Keratinocyte (primary cell): ENCODE data around the gene ARHGAP8. TPM values are rescaled to one million over a fixed set of nuclear protein-coding genes. Genes with fewer than 3 reads are reported as not detected.

ENCODE experiments used
- DNase-seq: peaks from one replicate; pipeline ENCODE4 v3.0.0-alpha.2; 2011; ENCODE audit warnings: low read depth, missing footprints, low spot score
- FAIRE-seq: peaks from 2 replicates; lab custom pipeline; 2011; peaks lifted over from hg19 to GRCh38; lab: Jason Lieb, UNC
- H2AFZ ChIP-seq: 2 replicates; pipeline ENCODE4 v1.6.0; 2012; ENCODE audit warnings: low read length, control low read depth, inconsistent platforms; ENCODE audit not compliant: control insufficient read depth
- H3K27ac ChIP-seq: 2 replicates; pipeline ENCODE4 v1.5.1; 2011; ENCODE audit warnings: low read length; ENCODE audit not compliant: control insufficient read depth, insufficient read depth
- H3K27me3 ChIP-seq: 3 replicates; pipeline ENCODE4 v1.6.0; 2011; ENCODE audit warnings: low read length; ENCODE audit not compliant: control insufficient read depth, insufficient read depth; ENCODE audit errors: extremely low read depth
- H3K36me3 ChIP-seq, 2 experiments: 2 replicates in 1 of 2; 3 replicates in 1 of 2; pipeline ENCODE4 v1.5.1; 2011; ENCODE audit warnings: low read length in 2 of 2, mild to moderate bottlenecking in 1 of 2; ENCODE audit not compliant: control insufficient read depth in 2 of 2, insufficient read depth in 2 of 2; ENCODE audit errors: extremely low read depth in 1 of 2
- H3K4me1 ChIP-seq: 3 replicates; pipeline ENCODE4 v1.5.1; 2011; ENCODE audit warnings: low read length; ENCODE audit not compliant: control insufficient read depth, insufficient read depth; ENCODE audit errors: extremely low read depth
- H3K4me2 ChIP-seq: 3 replicates; pipeline ENCODE4 v1.6.0; 2011; ENCODE audit warnings: low read depth, low read length; ENCODE audit not compliant: control insufficient read depth, insufficient read depth; ENCODE audit errors: extremely low read depth
- H3K4me3 ChIP-seq, 3 experiments: fragments of 200-600 bp in 1 of 3; sonication (generic) in 1 of 3; 2 replicates in 2 of 3; 3 replicates in 1 of 3; pipeline ENCODE4 v1.5.1; 2011 to 2016; ENCODE audit warnings: low read length in 3 of 3, mild to moderate bottlenecking in 3 of 3, control low read depth in 2 of 3, inconsistent platforms in 1 of 3, low read depth in 1 of 3, mixed read lengths in 1 of 3, mixed run types in 1 of 3, moderate library complexity in 1 of 3; ENCODE audit not compliant: control insufficient read depth in 2 of 3, insufficient read depth in 2 of 3; ENCODE audit errors: extremely low read depth in 1 of 3
- H3K79me2 ChIP-seq: 2 replicates; pipeline ENCODE4 v1.6.0; 2012; ENCODE audit warnings: low read length; ENCODE audit not compliant: control insufficient read depth, insufficient read depth
- H3K9ac ChIP-seq: 3 replicates; pipeline ENCODE4 v1.6.0; 2011; ENCODE audit warnings: low read length; ENCODE audit not compliant: control insufficient read depth, insufficient read depth; ENCODE audit errors: extremely low read depth
- H3K9me1 ChIP-seq: 3 replicates; pipeline ENCODE4 v1.6.0; 2011; ENCODE audit warnings: low read length; ENCODE audit not compliant: control insufficient read depth, insufficient read depth; ENCODE audit errors: extremely low read depth
- H3K9me3 ChIP-seq: 2 replicates; pipeline ENCODE4 v1.5.1; 2012; ENCODE audit warnings: low read depth, low read length; ENCODE audit not compliant: control insufficient read depth
- H4K20me1 ChIP-seq: 3 replicates; pipeline ENCODE4 v1.6.0; 2011; ENCODE audit warnings: low read length; ENCODE audit not compliant: control insufficient read depth, insufficient read depth; ENCODE audit errors: extremely low read depth
- EZH2 ChIP-seq: IDR thresholded peaks from one replicate; pipeline ENCODE4 v1.6.1; 2012; ENCODE audit warnings: inconsistent platforms, mild to moderate bottlenecking, low read length, moderate library complexity
- dilution Hi-C: fragments of 300-500 bp; cut with MboI; formaldehyde crosslinking; loops from one replicate; pipeline ENCODE4 v1.7.0; 2020; ENCODE audit warnings: low sequenced_read_pairs; ENCODE audit not compliant: extremely low pct_ligation_motif_present
- polyA plus RNA-seq, 5 experiments: library from polyadenylated mRNA; depleted of rRNA in 3 of 5; stranded (reverse) in 3 of 5; stranded (forward) in 1 of 5; unstranded in 1 of 5; fragments of >200 nt; gene quantifications; 1 replicate in 1 of 5; 2 replicates in 3 of 5; 3 replicates in 1 of 5; pipeline versions ENCODE4 v1.2.1 to v1.2.3, GENCODE V29; 2011 to 2012; ENCODE audit warnings: missing spikeins in 2 of 5, low read depth in 1 of 5, low replicate concordance in 1 of 5
- TF ChIP-seq, protein P1 (sequence below), 3 experiments: IDR thresholded peaks in 1 of 3; conservative IDR thresholded peaks in 1 of 3; optimal IDR thresholded peaks in 1 of 3; 2 replicates in 2 of 3; 3 replicates in 1 of 3; pipeline versions ENCODE3 to v1.5.1; 2011; ENCODE audit warnings: low read length in 3 of 3, mild to moderate bottlenecking in 3 of 3, moderate library complexity in 2 of 3, control low read depth in 1 of 3, inconsistent platforms in 1 of 3; ENCODE audit not compliant: insufficient read depth in 2 of 3; ENCODE audit errors: extremely low read depth in 1 of 3

ARHGAP8 gene
- polyA plus RNA-seq, 1 donor (not counting 4 experiments of a cell fraction or from before 2014, with no cell fraction given), result 21.3 TPM

DNA sequence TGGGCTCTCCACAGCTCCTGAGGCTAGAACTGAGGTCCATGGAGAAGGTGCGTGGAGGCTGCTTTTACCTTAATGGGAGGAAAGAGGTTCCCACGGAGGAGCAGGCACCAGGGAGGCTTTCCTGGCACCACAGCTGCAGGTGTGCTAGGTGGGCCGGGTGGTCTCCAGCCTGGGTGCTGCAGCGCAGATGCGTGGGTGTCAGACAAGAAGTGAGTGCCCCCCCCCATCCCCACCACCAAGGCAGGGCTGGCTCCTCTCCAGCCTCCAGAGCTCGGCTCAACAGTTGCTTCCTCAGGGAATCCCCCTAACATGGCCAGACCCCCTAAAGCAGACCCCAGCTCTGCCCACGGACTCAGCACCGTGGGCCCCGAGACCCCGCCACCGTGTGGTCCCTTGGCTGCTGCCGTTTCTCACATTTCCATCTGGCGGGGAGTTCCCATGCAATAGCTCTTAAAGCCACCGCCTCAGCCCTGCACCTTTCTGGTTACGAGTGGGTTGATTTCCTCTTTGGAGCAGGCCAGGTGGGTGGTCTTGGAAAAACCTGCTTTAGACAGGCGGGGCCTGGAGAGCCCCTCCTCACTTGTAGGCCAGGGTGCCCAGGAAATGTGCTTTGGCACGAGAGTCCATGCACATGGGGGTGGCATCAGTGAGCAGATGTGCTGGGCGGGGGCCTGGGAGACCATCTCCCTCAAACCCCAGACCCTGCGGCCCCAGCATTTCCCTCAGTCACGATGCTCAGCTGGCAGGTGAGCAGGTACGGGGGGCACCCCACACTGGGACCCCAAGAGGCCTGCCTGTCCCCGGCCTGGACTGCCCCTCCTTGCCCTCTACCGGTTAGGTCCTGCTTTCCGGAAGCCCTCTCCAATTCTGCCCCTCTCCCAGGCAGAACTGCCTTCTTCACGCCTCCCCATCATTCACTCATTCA is 93.7 kb downstream of the ARHGAP8 start:
- H3K9ac ChIP-seq, result no peak overlapping the region
- no peak overlapping the region for H3K27ac ChIP-seq
- peaks cover 0 to 6% of the 10 kb centered on the region in 2 experiments for H3K36me3 ChIP-seq
- H3K4me2 ChIP-seq, result no peak overlapping the region
- no peak overlapping the region for H2AFZ ChIP-seq
- no peaks in the 10 kb centered on the region for H3K9me1 ChIP-seq
- no peak for DNase-seq
- FAIRE-seq, result no peak
- H3K4me1 ChIP-seq, result no peaks in the 10 kb centered on the region
- TF ChIP-seq, protein P1, sequence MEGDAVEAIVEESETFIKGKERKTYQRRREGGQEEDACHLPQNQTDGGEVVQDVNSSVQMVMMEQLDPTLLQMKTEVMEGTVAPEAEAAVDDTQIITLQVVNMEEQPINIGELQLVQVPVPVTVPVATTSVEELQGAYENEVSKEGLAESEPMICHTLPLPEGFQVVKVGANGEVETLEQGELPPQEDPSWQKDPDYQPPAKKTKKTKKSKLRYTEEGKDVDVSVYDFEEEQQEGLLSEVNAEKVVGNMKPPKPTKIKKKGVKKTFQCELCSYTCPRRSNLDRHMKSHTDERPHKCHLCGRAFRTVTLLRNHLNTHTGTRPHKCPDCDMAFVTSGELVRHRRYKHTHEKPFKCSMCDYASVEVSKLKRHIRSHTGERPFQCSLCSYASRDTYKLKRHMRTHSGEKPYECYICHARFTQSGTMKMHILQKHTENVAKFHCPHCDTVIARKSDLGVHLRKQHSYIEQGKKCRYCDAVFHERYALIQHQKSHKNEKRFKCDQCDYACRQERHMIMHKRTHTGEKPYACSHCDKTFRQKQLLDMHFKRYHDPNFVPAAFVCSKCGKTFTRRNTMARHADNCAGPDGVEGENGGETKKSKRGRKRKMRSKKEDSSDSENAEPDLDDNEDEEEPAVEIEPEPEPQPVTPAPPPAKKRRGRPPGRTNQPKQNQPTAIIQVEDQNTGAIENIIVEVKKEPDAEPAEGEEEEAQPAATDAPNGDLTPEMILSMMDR (optimal IDR thresholded peaks at IDR 0.05 in 1 of 3, IDR thresholded peaks at IDR 0.05 in 1 of 3, conservative IDR thresholded peaks at IDR 0.05 in 1 of 3; ENCODE audit: extremely low read depth in 1 of 3, insufficient read depth in 2 of 3, low read length in 3 of 3), result no peak
- TF ChIP-seq EZH2, result no peak
- no peaks in the 10 kb centered on the region for H3K27me3 ChIP-seq
- no peaks in the 10 kb centered on the region for H4K20me1 ChIP-seq
- dilution Hi-C loops, result no loop called here
- H3K9me3 ChIP-seq, result no peaks in the 10 kb centered on the region
- no peaks in the 10 kb centered on the region for H3K79me2 ChIP-seq
- H3K4me3 ChIP-seq, result no peak overlapping the region

GRCh38 chr22:44846726-44847275 is 94.4 kb downstream of the ARHGAP8 start:
- TF ChIP-seq, protein P1 (optimal IDR thresholded peaks at IDR 0.05 in 1 of 3, IDR thresholded peaks at IDR 0.05 in 1 of 3, conservative IDR thresholded peaks at IDR 0.05 in 1 of 3; ENCODE audit: extremely low read depth in 1 of 3, insufficient read depth in 2 of 3, low read length in 3 of 3), result no peak
- TF ChIP-seq EZH2, result no peak
- Histone ChIP-seq H3K27ac (no peak overlapping the region), H3K79me2 (no peaks in the 10 kb centered on the region), H3K4me2 (no peak overlapping the region), H3K27me3 (no peaks in the 10 kb centered on the region), H2AFZ (no peak overlapping the region), H3K36me3 (peaks cover 0 to 5% of the 10 kb centered on the region in 2 experiments), H3K9ac (no peak overlapping the region), H3K4me3 (no peak overlapping the region), H3K4me1 (no peaks in the 10 kb centered on the region), H3K9me3 (no peaks in the 10 kb centered on the region), H3K9me1 (no peaks in the 10 kb centered on the region), H4K20me1 (no peaks in the 10 kb centered on the region)
- FAIRE-seq (no peak), DNase-seq (no peak)
- dilution Hi-C loops, result no loop called here
